HG02588 (cell line): ENCODE data around the gene PRPH2.
"Not testable (repeated sequence)": the region's sequence is repeated elsewhere in the genome, so short reads cannot be mapped to it uniquely, and the experiment has no call there.

ENCODE experiments used
- ATAC-seq: cut with Tn5 transposase; IDR thresholded peaks from one replicate; pipeline ENCODE4 v1.9.1; 2021; ENCODE audit warnings: mild to moderate bottlenecking, moderate library complexity; ENCODE audit not compliant: unreplicated experiment

The PRPH2 gene

DNA sequence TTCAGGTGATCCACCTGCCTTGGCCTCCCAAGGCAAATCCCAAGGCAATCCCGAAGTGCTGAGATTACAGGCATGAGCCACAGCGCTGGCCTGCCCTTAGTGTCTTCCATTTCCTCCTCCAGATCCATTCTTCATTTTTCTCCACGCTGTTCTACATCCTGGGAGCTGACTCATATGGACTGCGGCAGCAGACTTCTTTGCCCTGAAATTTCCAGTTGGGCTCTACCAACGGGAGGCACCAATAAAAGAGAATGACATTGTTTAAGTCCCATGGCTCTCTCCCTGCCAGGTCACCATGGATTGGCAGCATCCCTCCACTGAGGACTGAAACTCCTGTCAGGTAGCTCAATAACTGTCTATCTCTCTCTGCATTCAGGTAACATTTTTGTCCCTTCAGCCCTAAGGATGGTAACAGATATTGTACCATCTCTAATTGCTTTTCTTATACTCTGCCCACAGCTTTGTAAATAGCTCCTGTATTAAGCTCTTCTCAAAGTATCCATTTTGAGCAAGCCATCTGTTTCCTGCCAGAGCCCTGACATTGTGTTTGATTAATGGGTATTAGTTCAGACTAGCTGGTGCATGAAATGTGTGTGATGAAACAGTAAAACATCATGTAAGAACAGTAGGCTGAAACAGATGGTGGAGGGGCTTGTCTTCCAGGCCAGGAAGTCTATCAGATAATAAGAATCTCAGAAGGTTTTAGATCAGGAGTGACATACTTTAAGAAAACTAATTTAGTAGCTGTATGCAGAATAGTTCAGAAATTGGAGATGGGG, 19.9 kb upstream of the PRPH2 start:
- no peak for ATAC-seq

DNA sequence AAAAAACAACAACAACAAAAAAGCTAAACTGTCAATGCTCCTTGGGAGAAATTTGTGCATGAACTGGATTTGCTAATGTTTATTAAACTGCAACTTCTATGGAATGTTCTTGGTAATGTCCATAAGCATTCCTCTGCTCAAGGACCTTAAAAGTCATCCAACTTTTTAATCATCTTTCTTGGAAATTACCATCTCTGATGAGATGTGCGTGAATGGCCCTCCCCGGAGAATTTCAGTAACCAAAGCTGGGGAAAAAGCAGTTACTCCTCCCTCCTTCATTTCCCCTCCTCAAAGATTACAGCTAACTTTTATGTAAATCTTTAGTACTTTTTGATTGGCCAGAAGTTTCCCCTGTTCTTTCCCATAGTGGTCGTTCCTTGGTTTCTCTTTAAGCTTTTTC, 18.3 kb upstream of the PRPH2 start:
- ATAC-seq, result no peak

DNA sequence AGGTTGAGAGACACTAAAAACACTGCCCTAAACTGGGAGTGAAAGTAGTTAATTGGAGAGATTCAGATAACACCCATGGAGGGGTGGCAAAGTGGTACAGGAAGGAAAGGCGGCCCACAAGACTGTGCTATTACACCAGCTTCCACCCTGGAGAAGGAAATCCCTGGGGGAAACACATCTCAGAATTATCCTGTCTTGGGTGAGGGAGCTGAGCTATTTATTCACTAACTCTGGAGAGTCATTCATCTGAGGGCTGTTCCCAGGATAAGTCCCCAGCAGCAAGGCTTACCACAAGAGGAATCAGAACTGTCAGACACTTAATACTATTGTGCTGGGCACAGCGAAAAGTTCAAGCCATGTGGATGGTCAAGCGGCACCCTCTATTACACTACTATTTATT, 13.6 kb upstream of the PRPH2 start:
- ATAC-seq, result no peak

DNA sequence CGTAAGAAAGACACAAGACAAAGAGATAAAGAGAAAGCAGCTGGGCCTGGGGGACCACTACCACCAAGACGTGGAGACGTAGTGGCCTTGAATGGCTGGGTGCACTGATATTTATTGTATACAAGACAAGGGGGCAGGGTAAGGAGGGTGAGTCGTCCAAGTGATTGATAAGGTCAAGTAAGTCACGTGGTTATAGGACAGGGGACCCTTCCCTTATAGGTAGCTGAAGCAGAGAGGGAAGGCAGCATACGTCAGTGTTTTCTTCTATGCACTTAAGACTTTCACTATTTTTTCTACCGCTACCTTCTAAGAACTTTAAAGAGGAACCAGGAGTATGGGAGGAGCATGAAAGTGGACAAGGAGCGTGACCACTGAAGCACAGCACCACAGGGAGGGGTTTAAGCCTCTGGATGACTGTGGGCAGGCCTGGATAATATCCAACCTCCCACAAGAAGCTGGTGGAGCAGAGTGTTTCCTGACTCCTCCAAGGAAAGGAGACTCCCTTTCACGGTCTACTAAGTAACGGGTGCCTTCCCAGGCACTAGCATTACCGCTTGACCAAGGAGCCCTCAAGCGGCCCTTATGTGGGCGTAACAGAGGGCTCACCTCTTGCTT, 11.6 kb upstream of the PRPH2 start:
- not testable (repeated sequence) for ATAC-seq

- ATAC-seq, result no peak
Observed at GRCh38 chr6:42729731-42730130, 7.3 kb upstream of the PRPH2 start.

DNA sequence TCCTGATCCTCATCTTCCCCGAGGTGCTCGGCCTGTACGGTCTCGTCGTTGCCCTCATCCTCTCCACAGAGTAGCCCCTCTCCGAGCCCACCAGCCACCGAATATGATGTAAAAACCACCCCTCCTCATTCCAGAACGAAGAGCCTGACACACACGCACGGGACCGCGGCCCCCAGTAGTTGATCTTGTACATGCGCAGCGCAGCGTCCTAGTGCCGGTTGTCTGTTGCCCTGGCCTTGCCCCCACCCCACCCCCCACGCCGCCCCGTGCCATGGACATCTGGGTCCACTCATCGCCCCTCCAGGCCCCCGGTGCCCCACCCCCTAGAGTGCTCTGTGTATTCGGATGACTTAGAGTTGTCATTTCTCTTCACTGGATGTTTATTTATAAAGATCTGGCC, 5.2 kb upstream of the PRPH2 start:
- no peak for ATAC-seq

GRCh38 chr6:42727087-42727611, 4.8 kb upstream of the PRPH2 start:
- no peak for ATAC-seq

GRCh38 chr6:42726485-42727086, 4.2 kb upstream of the PRPH2 start:
- peak; percentile 74 for ATAC-seq

DNA sequence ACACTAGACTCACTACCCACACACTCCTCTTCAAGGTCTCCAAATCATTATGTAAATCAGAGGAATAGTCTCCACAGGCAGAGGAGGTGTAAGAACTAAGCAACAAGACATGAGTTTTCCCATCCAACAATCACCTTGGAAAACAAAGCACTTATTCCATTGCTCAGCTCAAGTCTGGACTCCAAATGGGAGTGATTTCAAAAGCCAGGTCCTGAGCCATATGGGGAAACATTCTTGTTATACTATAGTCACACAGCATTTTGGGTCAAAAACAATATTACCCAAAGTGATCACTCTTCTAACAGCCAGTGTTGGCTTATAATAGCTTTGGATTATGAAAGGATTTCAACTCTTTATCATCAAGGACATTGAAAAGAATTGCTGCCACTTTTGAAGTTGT, 3.6 kb upstream of the PRPH2 start:
- ATAC-seq, result no peak

DNA sequence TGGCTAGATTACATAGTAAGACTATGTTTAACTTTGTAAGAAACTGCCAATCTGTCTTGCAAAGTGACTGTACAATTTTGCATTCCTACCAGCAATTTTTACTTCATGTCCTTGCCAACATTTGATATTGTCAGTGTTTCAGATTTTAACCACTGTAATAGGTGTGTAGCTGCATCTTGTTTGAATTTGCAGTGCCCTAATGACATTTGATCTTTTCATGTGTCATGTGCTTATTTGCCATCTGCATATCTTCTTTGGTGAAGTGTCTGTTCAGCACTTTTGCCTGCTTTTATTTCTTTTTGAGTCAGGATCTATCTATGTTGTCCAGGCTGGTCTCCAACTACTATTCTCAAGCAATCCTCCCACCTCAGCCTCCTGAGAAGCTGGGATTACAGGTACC, 2.4 kb upstream of the PRPH2 start:
- no peak for ATAC-seq

DNA sequence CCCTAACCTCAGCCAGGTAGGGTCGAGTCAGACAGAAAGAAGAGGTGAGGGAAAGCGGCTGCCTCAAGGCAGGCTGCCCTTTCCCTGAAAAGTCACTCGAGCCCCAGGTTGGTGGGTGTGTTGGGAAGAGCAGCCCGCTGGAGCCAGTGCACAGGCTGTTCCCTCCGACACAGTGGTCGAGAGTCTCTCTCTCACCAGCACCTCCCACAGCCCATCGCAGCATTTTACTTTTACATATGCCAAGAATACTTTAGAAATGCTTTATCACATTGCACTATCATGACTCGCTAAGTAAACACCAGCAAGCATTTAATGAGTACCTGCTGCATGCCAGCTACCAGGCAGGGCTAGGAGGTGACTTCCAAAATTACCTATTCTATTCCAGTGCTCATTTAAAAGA, 1.7 kb downstream of the PRPH2 start:
- ATAC-seq, result no peak

GRCh38 chr6:42715871-42716270, 6.5 kb downstream of the PRPH2 start:
- ATAC-seq, result no peak

GRCh38 chr6:42714098-42714761, 8.2 kb downstream of the PRPH2 start:
- ATAC-seq, result no peak

- no peak for ATAC-seq
Observed at GRCh38 chr6:42711930-42712329, 10.5 kb downstream of the PRPH2 start.

DNA sequence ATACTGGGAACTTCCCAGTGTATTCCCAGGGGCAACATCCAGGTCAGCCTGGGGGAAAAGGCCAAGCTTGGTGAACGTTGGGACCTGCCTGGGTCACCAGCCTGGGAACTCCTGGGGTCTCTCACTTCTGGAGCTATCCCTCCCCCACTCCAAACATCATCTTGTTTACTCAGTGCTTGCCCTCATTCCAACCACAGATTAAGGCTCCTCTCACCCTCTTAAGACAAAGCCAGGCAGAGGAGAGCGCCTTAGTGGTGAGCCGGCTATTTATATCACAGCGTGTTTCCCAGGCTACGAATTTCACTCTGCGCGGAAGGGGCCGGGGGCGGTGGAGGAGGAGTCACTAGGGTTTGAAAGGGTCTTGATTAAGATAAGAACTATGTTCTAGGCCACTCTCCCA, 12.1 kb downstream of the PRPH2 start:
- ATAC-seq, result no peak

GRCh38 chr6:42709871-42710270, 12.5 kb downstream of the PRPH2 start:
- no peak for ATAC-seq

- no peak for ATAC-seq
Observed at GRCh38 chr6:42708096-42708495, 14.3 kb downstream of the PRPH2 start.

DNA sequence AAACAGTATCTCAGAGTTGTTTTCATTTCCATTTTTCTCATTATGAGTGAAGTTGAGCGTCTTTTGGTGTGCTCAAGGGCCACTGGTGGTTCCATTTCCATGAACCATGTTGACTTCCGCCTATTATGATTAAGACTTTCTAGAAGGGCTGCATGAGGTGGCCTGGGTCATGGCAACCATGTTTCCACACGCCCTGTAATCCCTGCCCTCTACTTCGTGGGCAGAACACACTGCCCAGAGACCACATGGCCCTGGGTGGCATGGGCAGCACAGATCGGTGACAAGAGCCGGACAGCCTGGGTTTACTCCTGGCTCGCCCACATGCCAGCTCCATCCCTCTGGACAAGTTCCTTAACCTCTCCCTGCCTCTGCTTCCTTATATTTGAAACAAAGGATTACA, 14.8 kb downstream of the PRPH2 start:
- no peak for ATAC-seq

DNA sequence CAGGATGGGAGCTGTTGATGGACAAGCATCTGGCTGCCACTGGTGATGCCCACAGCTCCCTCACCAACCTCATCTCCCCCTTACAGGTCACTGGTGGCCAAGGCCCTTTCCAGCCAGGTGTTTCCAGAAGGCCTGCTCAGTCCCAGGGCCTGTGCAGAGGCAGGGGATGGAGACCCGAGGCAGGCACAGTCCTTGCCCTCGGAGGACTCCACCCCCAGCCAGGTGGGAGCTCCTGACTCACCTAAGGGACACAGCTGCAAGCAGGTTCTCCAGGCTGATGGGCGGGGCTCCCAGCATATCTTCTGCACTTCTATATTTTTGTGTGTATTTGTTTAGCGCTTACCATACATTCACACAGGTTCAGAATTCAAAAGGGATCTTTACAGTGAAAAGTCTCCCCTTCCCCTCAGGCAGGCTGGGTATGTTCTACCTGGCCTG, 17.4 kb downstream of the PRPH2 start:
- no peak for ATAC-seq

- ATAC-seq, result no peak
Observed at GRCh38 chr6:42704251-42704936, 18.0 kb downstream of the PRPH2 start.

DNA sequence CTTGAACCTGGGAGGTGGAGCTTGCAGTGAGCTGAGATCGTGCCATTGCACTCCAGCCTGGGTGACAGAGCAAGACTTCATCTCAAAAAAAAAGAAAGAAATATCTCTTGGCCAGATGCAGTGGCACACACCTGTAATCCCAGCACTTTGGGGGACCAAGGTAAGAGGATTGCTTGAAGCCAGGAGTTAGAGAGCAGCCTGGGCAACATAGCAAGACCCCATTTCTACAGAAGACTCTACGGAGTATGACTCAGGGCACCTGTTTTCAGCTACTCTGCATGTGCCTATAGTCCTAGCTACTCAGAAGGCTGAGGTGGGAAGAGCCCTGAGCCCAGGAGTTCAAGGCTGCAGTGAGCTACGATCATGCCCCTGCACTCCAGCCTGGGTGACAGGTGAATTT, 19.6 kb downstream of the PRPH2 start:
- not testable (repeated sequence) for ATAC-seq
